Endothelial cell of umbilical vein (primary cell): ENCODE results near the gene SLC6A18. TPM values are rescaled to one million over a fixed set of nuclear protein-coding genes. Genes with fewer than 3 reads are reported as not detected.

Experiments used
- Bru-seq: library from RNA; stranded (reverse); fragments of 400-500 nt; gene quantifications from one replicate; lab custom pipeline; 2021; lab: Mats Ljungman, UMichigan
- BruChase-seq, 2 experiments: library from RNA; stranded (reverse); fragments of 400-500 nt; gene quantifications; one replicate each; lab custom pipeline; 2021; lab: Mats Ljungman, UMichigan
- BruUV-seq: library from RNA; stranded (reverse); fragments of 400-500 nt; replicated peaks from 2 replicates; lab custom pipeline; 2021; lab: Mats Ljungman, UMichigan
- CTCF ChIA-PET: fragments of 300-600, 350-600 bp; sonication (Branson Sonifier 250); formaldehyde crosslinking; loops from one replicate; lab custom pipeline; 2021; ENCODE audit warnings: antibody characterized with exemption, inconsistent platforms; lab: Charles Lee
- POLR2A ChIA-PET: fragments of 300-600, 350-600 bp; sonication (Branson Sonifier 250); formaldehyde crosslinking; loops from one replicate; lab custom pipeline; 2021; ENCODE audit warnings: antibody characterized with exemption, inconsistent platforms; lab: Charles Lee
- DNase-seq: peaks from one replicate; pipeline ENCODE4 v3.0.0-alpha.2; 2011; ENCODE audit warnings: low read depth, low spot score
- FAIRE-seq: peaks from 2 replicates; lab custom pipeline; 2011; peaks lifted over from hg19 to GRCh38; lab: Jason Lieb, UNC
- H2AFZ ChIP-seq: 2 replicates; pipeline ENCODE4 v1.6.0; 2012; ENCODE audit warnings: low read depth, low read length, control low read depth, inconsistent platforms
- H3K27ac ChIP-seq: 2 replicates; pipeline ENCODE4 v1.5.1; 2011; ENCODE audit warnings: low read depth, mild to moderate bottlenecking, control low read depth, low read length, moderate library complexity; ENCODE audit not compliant: insufficient read depth
- H3K27me3 ChIP-seq, 2 experiments: 2 replicates each; pipeline versions ENCODE4 v1.6.0 to v1.6.1; 2011; ENCODE audit warnings: low read length in 2 of 2, mixed read lengths in 1 of 2; ENCODE audit not compliant: control insufficient read depth in 2 of 2, insufficient read depth in 2 of 2
- H3K36me3 ChIP-seq, 2 experiments: 2 replicates in 1 of 2; 3 replicates in 1 of 2; pipeline ENCODE4 v1.5.1; 2011; ENCODE audit warnings: low read length in 2 of 2, mild to moderate bottlenecking in 1 of 2, moderate library complexity in 1 of 2; ENCODE audit not compliant: control insufficient read depth in 2 of 2, insufficient read depth in 2 of 2; ENCODE audit errors: extremely low read depth in 1 of 2
- H3K4me1 ChIP-seq: 3 replicates; pipeline ENCODE4 v1.5.1; 2011; ENCODE audit warnings: mild to moderate bottlenecking, low read length; ENCODE audit not compliant: control insufficient read depth, insufficient read depth; ENCODE audit errors: extremely low read depth
- H3K4me2 ChIP-seq: 2 replicates; pipeline ENCODE4 v1.6.1; 2011; ENCODE audit warnings: low read length, control low read depth, mixed read lengths; ENCODE audit not compliant: insufficient read depth
- H3K4me3 ChIP-seq, 3 experiments: fragments of 200-600 bp in 1 of 3; sonication (generic), shearing (Covaris generic) in 1 of 3; replicated peaks in 1 of 3; 2 replicates each; pipeline ENCODE4 v1.5.1; 2011 to 2016; ENCODE audit warnings: control low read depth in 3 of 3, low read length in 3 of 3, mild to moderate bottlenecking in 2 of 3, inconsistent platforms in 1 of 3, low read depth in 1 of 3, moderate library complexity in 1 of 3; ENCODE audit not compliant: insufficient read depth in 1 of 3
- H3K79me2 ChIP-seq: 2 replicates; pipeline ENCODE4 v1.6.0; 2012; ENCODE audit warnings: low read length, inconsistent platforms; ENCODE audit not compliant: control insufficient read depth, insufficient read depth
- H3K9ac ChIP-seq: replicated peaks from 2 replicates; pipeline ENCODE3; 2011; ENCODE audit warnings: low read length, control low read depth; ENCODE audit not compliant: insufficient read depth; ENCODE audit errors: extremely low read depth
- H3K9me1 ChIP-seq: replicated peaks from 3 replicates; pipeline ENCODE4 v1.6.0; 2011; ENCODE audit warnings: mild to moderate bottlenecking, low read length; ENCODE audit not compliant: control insufficient read depth, insufficient read depth; ENCODE audit errors: extremely low read depth
- H3K9me3 ChIP-seq: replicated peaks from 2 replicates; pipeline ENCODE4 v1.5.1; 2012; ENCODE audit warnings: low read length, inconsistent platforms; ENCODE audit not compliant: control insufficient read depth, insufficient read depth
- H4K20me1 ChIP-seq: replicated peaks from 2 replicates; pipeline ENCODE3; 2011; ENCODE audit warnings: mild to moderate bottlenecking, low read length; ENCODE audit not compliant: control insufficient read depth, insufficient read depth; ENCODE audit errors: extremely low read depth
- CTCF ChIP-seq, 2 donors: IDR thresholded peaks; 1 replicate in 1 of 2; 2 replicates in 1 of 2; pipeline ENCODE4 v1.5.1; 2011; ENCODE audit warnings: low read length in 2 of 2, mild to moderate bottlenecking in 2 of 2, moderate library complexity in 2 of 2, control low read depth in 1 of 2, inconsistent platforms in 1 of 2, low read depth in 1 of 2; ENCODE audit not compliant: insufficient read depth in 1 of 2; ENCODE audit errors: extremely low read depth in 1 of 2
- EZH2 ChIP-seq: IDR thresholded peaks from 2 replicates; pipeline ENCODE4 v1.6.1; 2012; ENCODE audit warnings: borderline replicate concordance, low read depth, mild to moderate bottlenecking, moderate library complexity, low read length, inconsistent platforms; ENCODE audit not compliant: severe bottlenecking
- FOS ChIP-seq: IDR thresholded peaks from 2 replicates; pipeline ENCODE4 v1.6.1; 2011; ENCODE audit warnings: mild to moderate bottlenecking, low read length, moderate library complexity, borderline replicate concordance; ENCODE audit not compliant: insufficient read depth
- GATA2 ChIP-seq: IDR thresholded peaks from 2 replicates; pipeline ENCODE4 v1.7.0; 2011; ENCODE audit warnings: low read depth, mild to moderate bottlenecking, moderate library complexity, mixed read lengths, low read length; ENCODE audit not compliant: insufficient read length, insufficient read depth
- JUN ChIP-seq: IDR thresholded peaks from 2 replicates; pipeline ENCODE4 v1.6.1; 2011; ENCODE audit warnings: borderline replicate concordance, low read depth; ENCODE audit not compliant: insufficient read length, insufficient read depth
- MAX ChIP-seq: IDR thresholded peaks from 2 replicates; pipeline ENCODE4 v1.6.1; 2011; ENCODE audit not compliant: insufficient read depth, insufficient read length
- MYC ChIP-seq: IDR thresholded peaks from one replicate; pipeline ENCODE4 v1.6.1; 2011; ENCODE audit warnings: mild to moderate bottlenecking, low read depth, low read length
- POLR2A ChIP-seq: IDR thresholded peaks from 2 replicates; pipeline ENCODE4 v1.6.1; 2012; ENCODE audit warnings: low read depth, mild to moderate bottlenecking, control low read depth, low read length
- dilution Hi-C: fragments of 300-500 bp; cut with MboI; formaldehyde crosslinking; loops from one replicate; pipeline ENCODE4 v1.15.0; 2019; ENCODE audit warnings: low sequenced_read_pairs; ENCODE audit not compliant: extremely low pct_ligation_motif_present
- intact Hi-C: fragments of 100-400 bp; cut with micrococcal nuclease; formaldehyde crosslinking; loops from one replicate; pipeline ENCODE4 v1.10.0; 2022
- long read RNA-seq: library from polyadenylated mRNA; stranded (forward); transcript quantifications from one replicate; pipeline ENCODE4 v2.0.0, GENCODE V29; 2021
- polyA minus RNA-seq, 3 experiments: library from RNA; depleted of rRNA, polyadenylated mRNA; stranded (reverse); fragments of >200 nt; gene quantifications; 1 replicate in 1 of 3; 2 replicates in 2 of 3; pipeline ENCODE4 v1.2.3, GENCODE V29; 2011
- polyA plus RNA-seq, 4 experiments: library from polyadenylated mRNA; depleted of rRNA in 3 of 4; stranded (reverse) in 3 of 4; unstranded in 1 of 4; fragments of >200 nt; gene quantifications; 2 replicates each; pipeline versions ENCODE4 v1.2.1 to v1.2.3, GENCODE V29; 2011 to 2012; ENCODE audit warnings: missing spikeins in 1 of 4
- total RNA-seq: library from RNA; stranded (reverse); gene quantifications from 2 replicates; pipeline ENCODE4 v1.2.3, GENCODE V29; 2021

SLC6A18 gene
- total RNA-seq (not detected in 2 replicates), polyA plus RNA-seq (not detected in 2 replicates), polyA minus RNA-seq (not detected in 2 replicates), Bru-seq, nascent RNA (not detected), BruChase-seq, experiment 1, labeled RNA remaining after a 6-hour chase (not detected), BruChase-seq, experiment 2, labeled RNA remaining after a 2-hour chase (not detected)
- not detected in 2 replicates for polyA plus RNA-seq (2011; cell fraction: cytosol; rRNA removed)
- not detected in 2 replicates for polyA plus RNA-seq (2011; cell fraction: nucleus; rRNA removed)
- not detected in 2 replicates for polyA plus RNA-seq (2012)
- polyA minus RNA-seq (2011; cell fraction: cytosol; rRNA and poly(A)+ RNA removed) = not detected
- polyA minus RNA-seq (2011; cell fraction: nucleus; rRNA and poly(A)+ RNA removed) = not detected in 2 replicates
- long read RNA-seq = 0 reads

GRCh38 chr5:1225081-1225480 lies at the start of gene SLC6A18:
Gene SLC6A18 (plus strand): TSS chr5:1225381. CDS start chr5:1225478, 97 bp downstream.
- dilution Hi-C loops = no loop called here
- Histone ChIP-seq H2AFZ (no peak within 1 kb of the TSS), H3K27me3 (peaks cover 0 to 2% of the 10 kb centered on the region in 2 experiments), H3K9me3 (no peaks in the 10 kb centered on the region), H3K79me2 (no peaks in the 10 kb centered on the region), H3K9me1 (no peaks in the 10 kb centered on the region), H4K20me1 (no peaks in the 10 kb centered on the region), H3K9ac (no peak within 1 kb of the TSS), H3K36me3 (no peaks in the 10 kb centered on the region), H3K4me3 (no peak within 1 kb of the TSS), H3K27ac (no peak within 1 kb of the TSS), H3K4me2 (no peak within 1 kb of the TSS), H3K4me1 (no peaks in the 10 kb centered on the region)
- intact Hi-C loops = no loop called here
- BruUV-seq = no TSS peak
- no peak for TF ChIP-seq GATA2
- TF ChIP-seq JUN = no peak
- no peak for TF ChIP-seq CTCF (IDR thresholded peaks at IDR 0.05; ENCODE audit: extremely low read depth in 1 of 2, insufficient read depth in 1 of 2, low read depth in 1 of 2, low read length in 2 of 2)
- TF ChIP-seq POLR2A = no peak
- no peak for TF ChIP-seq EZH2
- TF ChIP-seq MAX = no peak
- TF ChIP-seq FOS = no peak
- no peak for TF ChIP-seq MYC
- DNase-seq = no peak
- POLR2A ChIA-PET = no interaction called here
- no peak for FAIRE-seq
- CTCF ChIA-PET = no interaction called here
